ENCODE measurements around the gene ARCN1.

The ARCN1 gene

DNA sequence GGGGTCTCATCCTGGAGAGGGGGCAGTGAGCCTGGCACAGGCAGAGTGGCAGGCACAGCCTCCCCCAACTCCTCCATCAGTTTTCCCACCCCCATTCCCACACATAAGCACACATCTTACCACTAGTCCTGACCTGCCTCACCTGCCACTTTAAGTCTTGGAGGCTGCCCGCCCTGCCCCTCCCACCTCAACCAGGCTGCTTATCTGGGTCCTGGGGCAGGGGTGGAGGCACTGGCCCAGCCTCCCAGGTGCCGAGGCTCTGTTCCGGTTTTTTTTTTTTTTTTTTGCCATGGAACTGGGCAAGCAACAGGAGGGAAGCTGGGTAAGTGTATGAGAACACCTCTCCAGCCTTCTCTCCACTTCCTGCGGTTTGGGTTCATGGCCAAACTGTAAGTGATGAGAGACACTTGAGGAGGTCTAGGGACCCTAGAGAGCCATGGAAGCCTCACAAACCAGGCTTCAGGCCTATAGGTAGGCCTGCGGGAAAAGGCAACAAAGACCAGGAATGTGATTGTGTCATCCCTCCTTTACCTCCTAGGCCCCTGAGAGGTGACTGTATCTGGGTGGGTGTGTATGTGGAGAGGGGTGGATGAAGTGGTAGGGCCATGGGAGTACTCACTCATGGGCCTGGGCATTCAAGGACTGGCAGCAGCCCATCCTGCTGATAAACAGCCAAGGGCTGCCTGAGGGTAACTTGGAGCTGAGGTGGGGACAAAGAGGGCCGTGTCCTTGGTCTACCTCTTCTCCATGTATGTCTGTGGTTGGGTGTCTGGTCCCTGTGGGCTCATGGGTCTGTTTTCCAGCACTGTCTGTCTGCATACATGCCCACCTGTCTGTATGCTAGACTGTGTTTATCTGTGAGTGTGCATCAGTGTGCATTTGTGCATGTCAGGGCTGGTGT, 57.8 kb downstream of the ARCN1 start:
- Histone ChIP-seq H2BK5ac (ENCODE audit: low read length) (no peak overlapping the region), H3K27ac (ENCODE audit: low read depth, low read length) (no peak overlapping the region), H2BK120ac (ENCODE audit: low read depth, low read length) (no peak overlapping the region), H3K4me2 (ENCODE audit: low read length) (no peak overlapping the region), H2BK15ac (replicated peaks; ENCODE audit: low read depth) (no peak overlapping the region), H3K4me1 (ENCODE audit: control insufficient read depth, low read depth, low read length) (peaks cover 7% of the 10 kb centered on the region), H3K9ac (ENCODE audit: low read length) (no peak overlapping the region), H3K27me3 (ENCODE audit: insufficient read depth, low read length, poor library complexity) (no peaks in the 10 kb centered on the region), H3K79me2 (ENCODE audit: control insufficient read depth, insufficient read depth, low read length) (no peaks in the 10 kb centered on the region), H3K36me3 (ENCODE audit: control insufficient read depth, insufficient read depth, low read length) (no peaks in the 10 kb centered on the region), H3K18ac (ENCODE audit: low read length) (no peak overlapping the region), H3K4me3 (ENCODE audit: low read length) (no peak overlapping the region), H3K56ac (ENCODE audit: low read length) (no peak overlapping the region), H3K4ac (ENCODE audit: low read depth, low read length) (no peak overlapping the region), H2AK5ac (ENCODE audit: low read length) (no peak overlapping the region), H3K79me1 (ENCODE audit: low read length) (no peaks in the 10 kb centered on the region), H4K8ac (ENCODE audit: low read depth, low read length) (no peak overlapping the region), H4K5ac (ENCODE audit: low read length) (no peak overlapping the region), H3K23ac (ENCODE audit: low read length) (no peak overlapping the region)
- no peak for DNase-seq
- WGBS (ENCODE audit: extremely low coverage, insufficient coverage, low lambda C conversion rate), result no CpG with 5 or more reads among the region's 6 CpGs

DNA sequence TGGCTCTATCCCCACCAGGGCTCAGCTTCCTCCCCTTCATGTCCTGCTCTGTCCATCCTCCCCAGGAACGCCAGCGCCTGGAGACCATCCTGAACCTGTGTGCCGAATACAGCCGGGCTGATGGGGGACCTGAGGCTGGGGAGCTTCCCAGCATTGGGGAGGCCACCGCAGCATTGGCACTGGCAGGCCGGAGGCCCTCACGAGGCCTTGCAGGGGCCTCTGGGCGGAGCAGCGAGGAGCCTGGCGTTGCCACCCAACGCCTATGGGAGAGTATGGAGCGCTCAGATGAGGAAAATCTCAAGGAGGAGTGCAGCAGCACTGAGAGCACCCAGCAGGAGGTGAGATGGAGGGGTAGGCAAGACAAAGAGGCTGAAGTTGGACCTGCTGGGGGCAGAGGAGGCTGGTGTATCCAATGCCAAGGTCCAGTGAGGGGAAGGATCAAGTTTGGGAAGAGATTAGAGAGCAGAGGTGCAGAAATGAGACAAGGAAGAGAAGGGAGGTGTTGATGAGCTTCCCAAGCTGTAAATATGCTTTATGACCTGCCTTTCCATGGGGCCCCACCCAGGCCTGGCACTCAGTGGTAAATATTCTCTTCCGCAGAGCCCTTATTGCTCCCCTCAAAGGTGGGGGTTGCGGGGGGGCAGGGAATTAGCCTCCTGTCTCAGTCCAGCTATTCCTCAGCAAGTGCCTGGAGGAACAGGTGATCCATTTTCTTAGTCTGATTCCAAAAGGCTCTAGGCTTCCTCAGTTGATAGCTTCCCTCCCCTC, 59.1 kb downstream of the ARCN1 start:
- Histone ChIP-seq H3K79me1 (ENCODE audit: low read length) (no peaks in the 10 kb centered on the region), H3K4ac (ENCODE audit: low read depth, low read length) (no peak overlapping the region), H2BK120ac (ENCODE audit: low read depth, low read length) (no peak overlapping the region), H3K27me3 (ENCODE audit: insufficient read depth, low read length, poor library complexity) (no peaks in the 10 kb centered on the region), H3K18ac (ENCODE audit: low read length) (no peak overlapping the region), H2BK15ac (replicated peaks; ENCODE audit: low read depth) (no peak overlapping the region), H3K23ac (ENCODE audit: low read length) (no peak overlapping the region), H3K4me1 (ENCODE audit: control insufficient read depth, low read depth, low read length) (peaks cover 7% of the 10 kb centered on the region), H3K4me2 (ENCODE audit: low read length) (no peak overlapping the region), H3K9ac (ENCODE audit: low read length) (no peak overlapping the region), H2BK5ac (ENCODE audit: low read length) (no peak overlapping the region), H3K36me3 (ENCODE audit: control insufficient read depth, insufficient read depth, low read length) (no peaks in the 10 kb centered on the region), H4K5ac (ENCODE audit: low read length) (no peak overlapping the region), H3K27ac (ENCODE audit: low read depth, low read length) (no peak overlapping the region), H2AK5ac (ENCODE audit: low read length) (no peak overlapping the region), H4K8ac (ENCODE audit: low read depth, low read length) (no peak overlapping the region), H3K4me3 (ENCODE audit: low read length) (no peak overlapping the region), H3K56ac (ENCODE audit: low read length) (no peak overlapping the region), H3K79me2 (ENCODE audit: control insufficient read depth, insufficient read depth, low read length) (no peaks in the 10 kb centered on the region)
- DNase-seq, result no peak
- no CpG with 5 or more reads among the region's 14 CpGs for WGBS (ENCODE audit: extremely low coverage, insufficient coverage, low lambda C conversion rate)

DNA sequence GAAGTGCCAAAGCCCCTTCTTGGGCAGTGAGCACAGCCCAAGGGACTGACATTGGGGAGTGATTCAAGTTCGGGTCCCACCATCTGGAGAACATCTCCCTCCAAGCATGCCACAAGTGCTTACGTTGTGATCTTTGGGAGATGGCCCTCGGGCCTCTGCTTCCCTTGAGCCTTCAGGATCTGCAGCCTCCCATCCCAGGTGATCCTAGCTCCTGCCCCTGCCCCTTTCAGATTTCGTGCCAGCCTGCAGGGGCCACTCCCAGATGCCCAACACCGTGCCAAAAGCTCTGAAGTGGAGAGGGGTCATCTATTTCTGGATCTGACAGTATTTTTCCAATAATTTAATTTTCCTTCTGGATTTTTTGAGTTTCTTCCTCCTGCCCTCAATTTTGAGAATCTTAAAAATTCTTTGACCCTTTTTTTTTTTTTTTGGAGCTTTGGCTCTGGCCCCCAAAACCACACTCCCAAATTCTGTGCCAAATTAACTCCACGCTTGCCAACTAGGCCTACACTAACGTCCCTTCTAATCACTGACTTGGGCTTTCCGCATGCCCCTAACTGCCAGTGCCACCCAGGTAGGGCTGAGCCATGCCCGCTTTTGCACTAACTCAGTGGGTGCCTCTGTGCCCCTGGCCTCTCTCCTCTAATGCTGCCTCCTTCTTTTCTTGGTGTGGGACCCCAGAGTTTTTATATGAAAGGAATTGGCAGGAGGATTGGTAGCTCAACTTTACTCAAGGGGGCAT, 60.5 kb downstream of the ARCN1 start:
- Histone ChIP-seq H3K23ac (ENCODE audit: low read length) (no peak overlapping the region), H3K56ac (ENCODE audit: low read length) (no peak overlapping the region), H2AK5ac (ENCODE audit: low read length) (no peak overlapping the region), H4K8ac (ENCODE audit: low read depth, low read length) (no peak overlapping the region), H2BK120ac (ENCODE audit: low read depth, low read length) (no peak overlapping the region), H2BK5ac (ENCODE audit: low read length) (no peak overlapping the region), H3K27me3 (ENCODE audit: insufficient read depth, low read length, poor library complexity) (no peaks in the 10 kb centered on the region), H3K9ac (ENCODE audit: low read length) (no peak overlapping the region), H3K27ac (ENCODE audit: low read depth, low read length) (no peak overlapping the region), H4K5ac (ENCODE audit: low read length) (no peak overlapping the region), H3K4me1 (ENCODE audit: control insufficient read depth, low read depth, low read length) (peaks cover 7% of the 10 kb centered on the region), H3K36me3 (ENCODE audit: control insufficient read depth, insufficient read depth, low read length) (no peaks in the 10 kb centered on the region), H3K18ac (ENCODE audit: low read length) (no peak overlapping the region), H3K79me2 (ENCODE audit: control insufficient read depth, insufficient read depth, low read length) (no peaks in the 10 kb centered on the region), H3K4me2 (ENCODE audit: low read length) (no peak overlapping the region), H3K4me3 (ENCODE audit: low read length) (no peak overlapping the region), H3K79me1 (ENCODE audit: low read length) (no peaks in the 10 kb centered on the region), H2BK15ac (replicated peaks; ENCODE audit: low read depth) (no peak overlapping the region), H3K4ac (ENCODE audit: low read depth, low read length) (no peak overlapping the region)
- DNase-seq, result no peak
- no CpG with 5 or more reads among the region's 9 CpGs for WGBS (ENCODE audit: extremely low coverage, insufficient coverage, low lambda C conversion rate)

DNA sequence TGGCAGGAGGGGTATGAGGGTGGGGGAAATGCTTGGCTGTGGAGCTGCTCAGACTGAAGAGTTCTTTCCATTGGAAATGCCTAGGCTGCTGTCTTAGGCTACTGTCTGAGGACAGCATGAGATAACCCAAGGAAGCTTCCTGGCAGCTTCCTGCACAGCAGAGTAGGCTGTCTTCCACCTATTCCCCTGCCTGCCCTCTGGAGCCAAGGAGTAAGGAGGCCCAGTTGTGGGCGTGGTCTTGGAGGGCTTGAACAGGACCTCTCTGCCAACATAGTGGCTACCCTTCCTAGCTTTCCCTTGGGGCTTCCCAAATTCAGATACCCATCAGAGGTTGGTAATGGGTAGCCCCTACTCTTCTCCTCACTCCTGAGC, 61.1 kb downstream of the ARCN1 start:
- no peak overlapping the region for H3K27ac ChIP-seq (ENCODE audit: low read depth, low read length)
- no peak overlapping the region for H4K8ac ChIP-seq (ENCODE audit: low read depth, low read length)
- no peak overlapping the region for H3K56ac ChIP-seq (ENCODE audit: low read length)
- H2BK5ac ChIP-seq (ENCODE audit: low read length), result no peak overlapping the region
- H3K4me3 ChIP-seq (ENCODE audit: low read length), result no peak overlapping the region
- H3K79me2 ChIP-seq (ENCODE audit: control insufficient read depth, insufficient read depth, low read length), result no peaks in the 10 kb centered on the region
- no peak overlapping the region for H2BK120ac ChIP-seq (ENCODE audit: low read depth, low read length)
- H2BK15ac ChIP-seq (replicated peaks; ENCODE audit: low read depth), result no peak overlapping the region
- H3K4me1 ChIP-seq (ENCODE audit: control insufficient read depth, low read depth, low read length), result peaks cover 7% of the 10 kb centered on the region
- H3K4ac ChIP-seq (ENCODE audit: low read depth, low read length), result no peak overlapping the region
- H3K36me3 ChIP-seq (ENCODE audit: control insufficient read depth, insufficient read depth, low read length), result no peaks in the 10 kb centered on the region
- WGBS (ENCODE audit: extremely low coverage, insufficient coverage, low lambda C conversion rate), result no CpG with 5 or more reads among the region's 1 CpG
- DNase-seq, result no peak
- H3K18ac ChIP-seq (ENCODE audit: low read length), result no peak overlapping the region
- H3K23ac ChIP-seq (ENCODE audit: low read length), result no peak overlapping the region
- H4K5ac ChIP-seq (ENCODE audit: low read length), result no peak overlapping the region
- H3K27me3 ChIP-seq (ENCODE audit: insufficient read depth, low read length, poor library complexity), result no peaks in the 10 kb centered on the region
- H3K9ac ChIP-seq (ENCODE audit: low read length), result no peak overlapping the region
- no peak overlapping the region for H2AK5ac ChIP-seq (ENCODE audit: low read length)
- no peak overlapping the region for H3K4me2 ChIP-seq (ENCODE audit: low read length)
- H3K79me1 ChIP-seq (ENCODE audit: low read length), result no peaks in the 10 kb centered on the region

GRCh38 chr11:118633979-118634378, 61.8 kb downstream of the ARCN1 start:
- H3K4ac ChIP-seq (ENCODE audit: low read depth, low read length), result no peak overlapping the region
- H4K5ac ChIP-seq (ENCODE audit: low read length), result no peak overlapping the region
- no peak overlapping the region for H3K23ac ChIP-seq (ENCODE audit: low read length)
- H3K56ac ChIP-seq (ENCODE audit: low read length), result peak overlapping the region; percentile 90
- H4K8ac ChIP-seq (ENCODE audit: low read depth, low read length), result no peak overlapping the region
- no peaks in the 10 kb centered on the region for H3K79me1 ChIP-seq (ENCODE audit: low read length)
- no CpG with 5 or more reads among the region's 4 CpGs for WGBS (ENCODE audit: extremely low coverage, insufficient coverage, low lambda C conversion rate)
- H3K4me3 ChIP-seq (ENCODE audit: low read length), result no peak overlapping the region
- H3K4me1 ChIP-seq (ENCODE audit: control insufficient read depth, low read depth, low read length), result peaks cover 7% of the 10 kb centered on the region
- no peak overlapping the region for H2BK5ac ChIP-seq (ENCODE audit: low read length)
- no peak overlapping the region for H2BK120ac ChIP-seq (ENCODE audit: low read depth, low read length)
- no peak overlapping the region for H2BK15ac ChIP-seq (replicated peaks; ENCODE audit: low read depth)
- no peak for DNase-seq
- no peaks in the 10 kb centered on the region for H3K79me2 ChIP-seq (ENCODE audit: control insufficient read depth, insufficient read depth, low read length)
- no peak overlapping the region for H3K4me2 ChIP-seq (ENCODE audit: low read length)
- no peak overlapping the region for H3K18ac ChIP-seq (ENCODE audit: low read length)
- H3K9ac ChIP-seq (ENCODE audit: low read length), result peak overlapping the region; percentile 5
- H3K36me3 ChIP-seq (ENCODE audit: control insufficient read depth, insufficient read depth, low read length), result no peaks in the 10 kb centered on the region
- no peaks in the 10 kb centered on the region for H3K27me3 ChIP-seq (ENCODE audit: insufficient read depth, low read length, poor library complexity)
- no peak overlapping the region for H2AK5ac ChIP-seq (ENCODE audit: low read length)
- peak overlapping the region; percentile 6 for H3K27ac ChIP-seq (ENCODE audit: low read depth, low read length)

All from mesendoderm (in vitro differentiated cells).